ES-I3 (cell line): ENCODE results near the gene ZNFX1.

Experiments used
- H3K36me3 ChIP-seq: 2 replicates; pipeline ENCODE4 v1.6.1; 2013; ENCODE audit warnings: mild to moderate bottlenecking, low read length, control low read depth, moderate library complexity; ENCODE audit not compliant: insufficient read depth
- H3K4me1 ChIP-seq: 2 replicates; pipeline ENCODE4 v1.6.1; 2013; ENCODE audit warnings: mild to moderate bottlenecking, control low read depth, low read length; ENCODE audit not compliant: insufficient read depth
- H3K9ac ChIP-seq: 2 replicates; pipeline ENCODE4 v1.6.1; 2013; ENCODE audit warnings: low read depth, mild to moderate bottlenecking, low read length, moderate library complexity
- H3K9me3 ChIP-seq: 2 replicates; pipeline ENCODE4 v1.6.1; 2013; ENCODE audit warnings: mild to moderate bottlenecking, low read length, moderate library complexity; ENCODE audit not compliant: control insufficient read depth, insufficient read depth

Gene ZNFX1

GRCh38 chr20:49261173-49261572 lies 16.7 kb downstream of the ZNFX1 start:
- no peak overlapping the region for H3K9ac ChIP-seq
- H3K4me1 ChIP-seq = no peaks in the 10 kb centered on the region
- H3K36me3 ChIP-seq = peaks cover 30% of the 10 kb centered on the region
- H3K9me3 ChIP-seq = no peaks in the 10 kb centered on the region

- Histone ChIP-seq H3K9ac (no peak overlapping the region), H3K36me3 (peaks cover 29% of the 10 kb centered on the region), H3K4me1 (no peaks in the 10 kb centered on the region), H3K9me3 (no peaks in the 10 kb centered on the region)
Observed at GRCh38 chr20:49260218-49260617, 17.6 kb downstream of the ZNFX1 start.

- H3K4me1 ChIP-seq = no peaks in the 10 kb centered on the region
- H3K9ac ChIP-seq = no peak overlapping the region
- peaks cover 28% of the 10 kb centered on the region for H3K36me3 ChIP-seq
- H3K9me3 ChIP-seq = no peaks in the 10 kb centered on the region
Observed at GRCh38 chr20:49259799-49260198, 18.1 kb downstream of the ZNFX1 start.

- no peaks in the 10 kb centered on the region for H3K4me1 ChIP-seq
- H3K9me3 ChIP-seq = no peaks in the 10 kb centered on the region
- peaks cover 26% of the 10 kb centered on the region for H3K36me3 ChIP-seq
- no peak overlapping the region for H3K9ac ChIP-seq
Observed at GRCh38 chr20:49259284-49259683, 18.6 kb downstream of the ZNFX1 start.

GRCh38 chr20:49256261-49256660 lies 21.6 kb downstream of the ZNFX1 start:
- H3K9ac ChIP-seq = no peak overlapping the region
- H3K9me3 ChIP-seq = no peaks in the 10 kb centered on the region
- H3K36me3 ChIP-seq = peaks cover 36% of the 10 kb centered on the region
- H3K4me1 ChIP-seq = no peaks in the 10 kb centered on the region

- Histone ChIP-seq H3K4me1 (no peaks in the 10 kb centered on the region), H3K9ac (no peak overlapping the region), H3K9me3 (no peaks in the 10 kb centered on the region), H3K36me3 (peaks cover 39% of the 10 kb centered on the region)
Observed at GRCh38 chr20:49252556-49253350, 25.1 kb downstream of the ZNFX1 start.

GRCh38 chr20:49248879-49249665 lies 28.8 kb downstream of the ZNFX1 start:
- Histone ChIP-seq H3K4me1 (no peaks in the 10 kb centered on the region), H3K36me3 (peaks cover 36% of the 10 kb centered on the region), H3K9ac (no peak overlapping the region), H3K9me3 (no peaks in the 10 kb centered on the region)

- H3K9me3 ChIP-seq = no peaks in the 10 kb centered on the region
- H3K4me1 ChIP-seq = no peaks in the 10 kb centered on the region
- H3K36me3 ChIP-seq = peaks cover 31% of the 10 kb centered on the region
- no peak overlapping the region for H3K9ac ChIP-seq
Observed at GRCh38 chr20:49248301-49248700, 29.6 kb downstream of the ZNFX1 start.

GRCh38 chr20:49247792-49248191 lies 30.1 kb downstream of the ZNFX1 start:
- Histone ChIP-seq H3K36me3 (peaks cover 32% of the 10 kb centered on the region), H3K9ac (no peak overlapping the region)

GRCh38 chr20:49247169-49247723 lies 30.6 kb downstream of the ZNFX1 start:
- no peaks in the 10 kb centered on the region for H3K9me3 ChIP-seq
- no peaks in the 10 kb centered on the region for H3K4me1 ChIP-seq
- peaks cover 35% of the 10 kb centered on the region for H3K36me3 ChIP-seq
- H3K9ac ChIP-seq = no peak overlapping the region

More at GRCh38 chr20:49247792-49248191, 30.1 kb downstream of the ZNFX1 start:
- Histone ChIP-seq H3K4me1 (no peaks in the 10 kb centered on the region), H3K9me3 (no peaks in the 10 kb centered on the region)

GRCh38 chr20:49245921-49246740 lies 31.7 kb downstream of the ZNFX1 start:
- Histone ChIP-seq H3K9me3 (no peaks in the 10 kb centered on the region), H3K36me3 (peaks cover 30% of the 10 kb centered on the region), H3K9ac (no peak overlapping the region), H3K4me1 (no peaks in the 10 kb centered on the region)

GRCh38 chr20:49237531-49237930 lies 40.3 kb downstream of the ZNFX1 start:
- Histone ChIP-seq H3K9ac (no peak overlapping the region), H3K36me3 (peaks cover 44% of the 10 kb centered on the region)

GRCh38 chr20:49236301-49236700 lies 41.6 kb downstream of the ZNFX1 start:
- Histone ChIP-seq H3K4me1 (no peaks in the 10 kb centered on the region), H3K9ac (no peak overlapping the region), H3K9me3 (no peaks in the 10 kb centered on the region), H3K36me3 (peaks cover 40% of the 10 kb centered on the region)

More at GRCh38 chr20:49237531-49237930, 40.3 kb downstream of the ZNFX1 start:
- H3K4me1 ChIP-seq = no peaks in the 10 kb centered on the region
- no peaks in the 10 kb centered on the region for H3K9me3 ChIP-seq

- H3K9me3 ChIP-seq = no peaks in the 10 kb centered on the region
- no peak overlapping the region for H3K9ac ChIP-seq
- H3K36me3 ChIP-seq = peaks cover 35% of the 10 kb centered on the region
- H3K4me1 ChIP-seq = no peaks in the 10 kb centered on the region; the same call in 1 of the 2 replicates
Observed at GRCh38 chr20:49234831-49235230, 43.0 kb downstream of the ZNFX1 start.
